RWPE1 (cell line): ENCODE results near the gene MICAL3.

Source experiments
- CTCF ChIA-PET: fragments of 350-600 bp; sonication (Branson Sonifier 250); formaldehyde crosslinking; extraction: SDS; loops from one replicate; lab custom pipeline; 2021; lab: Yijun Ruan, JAX
- POLR2A ChIA-PET: fragments of 400-600 bp; formaldehyde crosslinking; extraction: SDS; loops from one replicate; lab custom pipeline; 2020; ENCODE audit warnings: antibody characterized with exemption; ENCODE audit not compliant: low non-redundant PET; lab: Yijun Ruan, JAX
- DNase-seq: peaks from one replicate; pipeline ENCODE4 v3.0.0; 2012; ENCODE audit warnings: low spot score
- H3K27ac ChIP-seq: fragments of 450-650 bp; 2 replicates; pipeline ENCODE4 v1.5.1; 2017
- CTCF ChIP-seq: fragments of 450-650 bp; conservative IDR thresholded peaks from 2 replicates; pipeline ENCODE4 v1.5.1; 2017; ENCODE audit warnings: low read depth, mild to moderate bottlenecking

MICAL3 gene

GRCh38 chr22:17911312-17911705 lies 113.1 kb downstream of the MICAL3 start:
- no peak for DNase-seq
- ChIA-PET CTCF (interaction anchor here (0.6 kb wide), 1 partner anchor 64 kb away, joined by 6 read pairs; no protein-coding TSS in a partner anchor), POLR2A (no interaction called here)
- no peak for TF ChIP-seq CTCF
- H3K27ac ChIP-seq: peak overlapping the region; percentile 83

- POLR2A ChIA-PET: no interaction called here
- peak overlapping the region; percentile 83 for H3K27ac ChIP-seq
- CTCF ChIA-PET: interaction anchor here (0.6 to 1.0 kb wide), 3 partner anchors 64 to 81 kb away, joined by 3 to 6 read pairs (median 4); no protein-coding TSS in a partner anchor
- DNase-seq: peak; percentile 49
- no peak; the same call in 1 of the 2 replicates for TF ChIP-seq CTCF
Observed at GRCh38 chr22:17910561-17911311, 113.6 kb downstream of the MICAL3 start.

- CTCF ChIA-PET: no interaction called here
- no peak for TF ChIP-seq CTCF
- DNase-seq: no peak
- peak overlapping the region; percentile 8; the same call in 1 of the 2 replicates for H3K27ac ChIP-seq
- POLR2A ChIA-PET: no interaction called here
Observed at GRCh38 chr22:17907748-17908051, 116.7 kb downstream of the MICAL3 start.

- ChIA-PET POLR2A (no interaction called here), CTCF (no interaction called here)
- H3K27ac ChIP-seq: 0 out of 2 replicates have a peak overlapping the region, but pooled peaks have one; percentile 3
- no peak for TF ChIP-seq CTCF
- DNase-seq: no peak
Observed at GRCh38 chr22:17906978-17907747, 117.2 kb downstream of the MICAL3 start.

GRCh38 chr22:17905445-17905844 lies 118.9 kb downstream of the MICAL3 start:
- CTCF ChIA-PET: no interaction called here

More at GRCh38 chr22:17905445-17905844, 118.9 kb downstream of the MICAL3 start:
- POLR2A ChIA-PET: no interaction called here
- no peak for DNase-seq
- no peak overlapping the region for H3K27ac ChIP-seq
- no peak for TF ChIP-seq CTCF
